Measurements from ENCODE around the gene BASP1.

The BASP1 gene

DNA sequence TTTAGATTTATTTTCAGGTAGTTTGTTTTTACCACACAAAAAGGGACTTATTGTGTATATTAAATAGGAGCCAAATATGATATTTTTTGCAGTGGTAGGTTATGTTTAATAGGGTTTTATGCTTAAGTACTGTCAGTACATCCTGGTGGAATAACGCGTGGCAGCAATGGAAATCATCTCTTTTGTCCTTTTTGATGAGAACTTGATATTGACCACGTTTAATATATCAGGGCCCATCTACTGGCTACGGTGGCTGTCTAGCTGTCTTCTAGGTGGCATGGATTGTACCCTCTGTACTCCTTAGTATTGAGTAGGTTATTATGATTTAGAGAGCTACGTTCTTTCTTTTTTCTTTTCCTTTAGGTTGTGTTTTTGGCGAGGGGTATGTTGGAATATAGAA lies 2.6 kb downstream of the BASP1 start:
- no peak for DNase-seq (ENCODE audit: low read depth in 1 of 2, low spot score in 1 of 2)
- no peak for TF ChIP-seq POLR2AphosphoS5 (IDR thresholded peaks at IDR 0.05; ENCODE audit: low read depth)
- TF ChIP-seq, protein P1, sequence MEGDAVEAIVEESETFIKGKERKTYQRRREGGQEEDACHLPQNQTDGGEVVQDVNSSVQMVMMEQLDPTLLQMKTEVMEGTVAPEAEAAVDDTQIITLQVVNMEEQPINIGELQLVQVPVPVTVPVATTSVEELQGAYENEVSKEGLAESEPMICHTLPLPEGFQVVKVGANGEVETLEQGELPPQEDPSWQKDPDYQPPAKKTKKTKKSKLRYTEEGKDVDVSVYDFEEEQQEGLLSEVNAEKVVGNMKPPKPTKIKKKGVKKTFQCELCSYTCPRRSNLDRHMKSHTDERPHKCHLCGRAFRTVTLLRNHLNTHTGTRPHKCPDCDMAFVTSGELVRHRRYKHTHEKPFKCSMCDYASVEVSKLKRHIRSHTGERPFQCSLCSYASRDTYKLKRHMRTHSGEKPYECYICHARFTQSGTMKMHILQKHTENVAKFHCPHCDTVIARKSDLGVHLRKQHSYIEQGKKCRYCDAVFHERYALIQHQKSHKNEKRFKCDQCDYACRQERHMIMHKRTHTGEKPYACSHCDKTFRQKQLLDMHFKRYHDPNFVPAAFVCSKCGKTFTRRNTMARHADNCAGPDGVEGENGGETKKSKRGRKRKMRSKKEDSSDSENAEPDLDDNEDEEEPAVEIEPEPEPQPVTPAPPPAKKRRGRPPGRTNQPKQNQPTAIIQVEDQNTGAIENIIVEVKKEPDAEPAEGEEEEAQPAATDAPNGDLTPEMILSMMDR (IDR thresholded peaks at IDR 0.05; ENCODE audit: insufficient read depth, low read length), result no peak
- TF ChIP-seq GABPA (IDR thresholded peaks at IDR 0.05; ENCODE audit: low read depth), result no peak
- no peak for TF ChIP-seq REST (IDR thresholded peaks at IDR 0.05; ENCODE audit: insufficient replicate concordance, low read depth)
- no peak for TF ChIP-seq SPI1 (IDR thresholded peaks at IDR 0.05; ENCODE audit: borderline replicate concordance, low read depth)
- no peak overlapping the region for H3K4me3 ChIP-seq (replicated peaks; ENCODE audit: insufficient read depth, low read length)
- H3K27ac ChIP-seq (replicated peaks), result no peak overlapping the region
- no peaks in the 10 kb centered on the region for H3K27me3 ChIP-seq (ENCODE audit: insufficient read depth, poor library complexity, severe bottlenecking)

GRCh38 chr5:17220469-17220868 lies 3.0 kb downstream of the BASP1 start:
- Histone ChIP-seq H3K27ac (replicated peaks) (no peak overlapping the region), H3K4me3 (replicated peaks; ENCODE audit: insufficient read depth, low read length) (no peak overlapping the region), H3K27me3 (ENCODE audit: insufficient read depth, poor library complexity, severe bottlenecking) (no peaks in the 10 kb centered on the region)
- TF ChIP-seq GABPA (IDR thresholded peaks at IDR 0.05; ENCODE audit: low read depth), result no peak
- no peak for TF ChIP-seq POLR2AphosphoS5 (IDR thresholded peaks at IDR 0.05; ENCODE audit: low read depth)
- TF ChIP-seq, protein P1 (IDR thresholded peaks at IDR 0.05; ENCODE audit: insufficient read depth, low read length), result no peak
- TF ChIP-seq SPI1 (IDR thresholded peaks at IDR 0.05; ENCODE audit: borderline replicate concordance, low read depth), result no peak
- no peak for TF ChIP-seq REST (IDR thresholded peaks at IDR 0.05; ENCODE audit: insufficient replicate concordance, low read depth)
- DNase-seq (ENCODE audit: low read depth in 1 of 2, low spot score in 1 of 2), result no peak

GRCh38 chr5:17221843-17222636 lies 4.6 kb downstream of the BASP1 start:
- Histone ChIP-seq H3K4me3 (replicated peaks; ENCODE audit: insufficient read depth, low read length) (no peak overlapping the region), H3K27me3 (ENCODE audit: insufficient read depth, poor library complexity, severe bottlenecking) (no peaks in the 10 kb centered on the region), H3K27ac (replicated peaks) (no peak overlapping the region)
- peak in 1 of 2 experiments; percentile 43 for DNase-seq (ENCODE audit: low read depth in 1 of 2, low spot score in 1 of 2)
- TF ChIP-seq, protein P1 (IDR thresholded peaks at IDR 0.05; ENCODE audit: insufficient read depth, low read length), result no peak
- TF ChIP-seq GABPA (IDR thresholded peaks at IDR 0.05; ENCODE audit: low read depth) (no peak), POLR2AphosphoS5 (IDR thresholded peaks at IDR 0.05; ENCODE audit: low read depth) (0 out of 2 replicates have a peak, but pooled peaks have one; percentile 13), SPI1 (IDR thresholded peaks at IDR 0.05; ENCODE audit: borderline replicate concordance, low read depth) (no peak)
